ENCODE results near the gene PRKG1.

GRCh38 chr10:51180141-51180540 lies 105.9 kb downstream of the PRKG1 start:
- TF ChIP-seq CTCF (IDR thresholded peaks at IDR 0.05) (no peak), POLR2A (IDR thresholded peaks at IDR 0.05) (no peak)
